H1 (cell line): Measurements from ENCODE around the gene VPS37D. TPM values are rescaled to one million over a fixed set of nuclear protein-coding genes. Genes with fewer than 3 reads are reported as not detected.
A peak's percentile ranks its signal among the peaks of the same experiment; 100 is the strongest.

ENCODE experiments used
- ASH2L ChIP-seq: fragments of 200-600, 300-600 bp; sonication (generic); IDR thresholded peaks from one replicate; pipeline ENCODE4 v1.7.1; 2017; ENCODE audit warnings: low read length
- ATF3 ChIP-seq: IDR thresholded peaks from 2 replicates; pipeline ENCODE4 v1.6.1; 2011; ENCODE audit warnings: low read depth, mild to moderate bottlenecking, low read length; ENCODE audit not compliant: insufficient read depth
- BACH1 ChIP-seq: IDR thresholded peaks from 2 replicates; pipeline ENCODE4 v1.6.1; 2012; ENCODE audit warnings: low read length, improper control_type of control experiment
- CBX8 ChIP-seq: fragments of 300-800, 300-1000 bp; sonication (generic); IDR thresholded peaks from 2 replicates; pipeline ENCODE4 v1.7.1; 2016; ENCODE audit warnings: low read depth, low read length, borderline replicate concordance
- CEBPB ChIP-seq: IDR thresholded peaks from 2 replicates; pipeline ENCODE4 v1.6.1; 2012; ENCODE audit warnings: low read depth, low read length
- CHD1 ChIP-seq: IDR thresholded peaks from 2 replicates; pipeline ENCODE4 v1.6.1; 2012; ENCODE audit warnings: low read depth, low read length, improper control_type of control experiment
- CHD2 ChIP-seq: IDR thresholded peaks from 2 replicates; pipeline ENCODE4 v1.6.1; 2012; ENCODE audit warnings: low read length, improper control_type of control experiment
- E2F6 ChIP-seq: IDR thresholded peaks from 2 replicates; pipeline ENCODE4 v1.6.1; 2012; ENCODE audit warnings: inconsistent platforms
- HDAC2 ChIP-seq, 2 experiments: fragments of 300-600 bp in 1 of 2; sonication (generic) in 1 of 2; IDR thresholded peaks; 2 replicates each; pipeline ENCODE4 v1.6.1; 2011 to 2012; ENCODE audit warnings: low read depth in 2 of 2, low read length in 2 of 2, mild to moderate bottlenecking in 2 of 2, moderate library complexity in 2 of 2, borderline replicate concordance in 1 of 2, inconsistent platforms in 1 of 2
- JUN ChIP-seq: IDR thresholded peaks from 2 replicates; pipeline ENCODE4 v1.6.1; 2011; ENCODE audit warnings: low read depth, mild to moderate bottlenecking, improper control_type of control experiment, low read length
- KDM4A ChIP-seq: IDR thresholded peaks from one replicate; pipeline ENCODE4 v1.7.1; 2012; ENCODE audit warnings: low read depth, mild to moderate bottlenecking, moderate library complexity, low read length, inconsistent platforms; ENCODE audit not compliant: severe bottlenecking
- MAX ChIP-seq: IDR thresholded peaks from 2 replicates; pipeline ENCODE4 v1.6.1; 2012; ENCODE audit warnings: inconsistent platforms
- POLR2A ChIP-seq, 2 experiments: IDR thresholded peaks; 1 replicate in 1 of 2; 2 replicates in 1 of 2; pipeline ENCODE4 v1.6.1; 2011; ENCODE audit warnings: low read depth in 2 of 2, low read length in 2 of 2, mild to moderate bottlenecking in 2 of 2; ENCODE audit errors: control extremely low read depth in 1 of 2
- POU5F1 ChIP-seq: IDR thresholded peaks from 2 replicates; pipeline ENCODE4 v1.6.1; 2011; ENCODE audit warnings: low read depth, mild to moderate bottlenecking, low read length, moderate library complexity
- RAD21 ChIP-seq, 2 experiments: IDR thresholded peaks in 1 of 2; conservative IDR thresholded peaks in 1 of 2; 2 replicates each; pipeline ENCODE4 v1.6.1; 2011; ENCODE audit warnings: low read depth in 2 of 2, low read length in 2 of 2, improper control_type of control experiment in 1 of 2, inconsistent platforms in 1 of 2, mild to moderate bottlenecking in 1 of 2, moderate library complexity in 1 of 2
- RFX5 ChIP-seq: IDR thresholded peaks from 2 replicates; pipeline ENCODE4 v1.6.1; 2011; ENCODE audit warnings: low read depth, low read length, improper control_type of control experiment, borderline replicate concordance
- SP1 ChIP-seq: IDR thresholded peaks from 2 replicates; pipeline ENCODE4 v1.6.1; 2011; ENCODE audit warnings: low read depth, low read length
- TAF7 ChIP-seq: optimal IDR thresholded peaks from 2 replicates; pipeline ENCODE3; 2011; ENCODE audit warnings: low read depth, mild to moderate bottlenecking, inconsistent platforms, low read length, moderate library complexity, borderline replicate concordance
- TBP ChIP-seq: IDR thresholded peaks from 2 replicates; pipeline ENCODE4 v1.6.1; 2011; ENCODE audit warnings: low read depth, low read length, improper control_type of control experiment
- TCF12 ChIP-seq: IDR thresholded peaks from 2 replicates; pipeline ENCODE4 v1.6.1; 2011; ENCODE audit warnings: low read depth, mild to moderate bottlenecking, low read length
- TEAD4 ChIP-seq: IDR thresholded peaks from 2 replicates; pipeline ENCODE4 v1.6.1; 2012; ENCODE audit warnings: low read depth, low read length, inconsistent platforms, mixed read lengths
- USF2 ChIP-seq: IDR thresholded peaks from 2 replicates; pipeline ENCODE4 v1.6.1; 2011; ENCODE audit warnings: low read length, improper control_type of control experiment
- polyA plus RNA-seq, 7 experiments: library from polyadenylated mRNA; depleted of rRNA in 3 of 7; stranded (reverse) in 5 of 7; unstranded in 2 of 7; fragments of >200 nt in 5 of 7; fragments of 200-250 nt in 2 of 7; gene quantifications; 1 replicate in 5 of 7; 2 replicates in 1 of 7; 4 replicates in 1 of 7; pipeline versions ENCODE4 v1.2.1 to v1.2.3, GENCODE V29; 2011 to 2013; ENCODE audit warnings: missing spikeins in 2 of 7, mixed read lengths in 2 of 7
- total RNA-seq: library from RNA; stranded (reverse); fragmentation: NEBNext Ultra II Directional; extraction: Animal tissue kit (Norgen Biotek cat#: 25700); gene quantifications from 2 replicates; pipeline ENCODE4 v1.2.1, GENCODE V29; 2021

Gene VPS37D
- total and polyA plus RNA-seq, 2 of the 8 experiments (the other 6 are each of a cell fraction or from before 2014, with no cell fraction given), result 3.4 to 5.0 TPM

- TF ChIP-seq MAX, result peak; percentile 77
- peak; percentile 89 for TF ChIP-seq TAF7
- no peak for TF ChIP-seq CBX8
- TF ChIP-seq TEAD4, result 0 out of 2 replicates have a peak, but pooled peaks have one; percentile 2
- no peak for TF ChIP-seq CHD1
- TF ChIP-seq TCF12, result peak; percentile 86; the same call in 1 of the 2 replicates
- no peak for TF ChIP-seq RAD21 (IDR thresholded peaks at IDR 0.05 in 1 of 2, conservative IDR thresholded peaks at IDR 0.05 in 1 of 2; ENCODE audit: low read depth in 2 of 2, low read length in 2 of 2)
- TF ChIP-seq ATF3, result peak; percentile 90
- TF ChIP-seq CEBPB, result no peak
- no peak; the same call in 1 of the 2 replicates for TF ChIP-seq CHD2
- no peak for TF ChIP-seq POU5F1
- no peak; the same call in 1 of the 2 replicates for TF ChIP-seq E2F6
- TF ChIP-seq POLR2A (IDR thresholded peaks at IDR 0.05; ENCODE audit: control extremely low read depth in 1 of 2, low read depth in 2 of 2, low read length in 2 of 2), result peak; percentile 95 to 98
- peak; percentile 89 for TF ChIP-seq TBP
- peak; percentile 96 for TF ChIP-seq KDM4A
- no peak for TF ChIP-seq USF2
- no peak for TF ChIP-seq RFX5
- peak in 1 of 2 experiments; percentile 64; a peak in 1 of 4 replicates for TF ChIP-seq HDAC2 (IDR thresholded peaks at IDR 0.05; ENCODE audit: borderline replicate concordance in 1 of 2, low read depth in 2 of 2, low read length in 2 of 2)
- TF ChIP-seq ASH2L, result peak; percentile 86
- TF ChIP-seq JUN, result no peak
- TF ChIP-seq SP1, result peak; percentile 64
- no peak for TF ChIP-seq BACH1
Observed at GRCh38 chr7:73683056-73683787, 15.6 kb downstream of the VPS37D start, which contains the start of the genes BUD23 and DNAJC30 (continued).
